ENCODE data around the gene ZNF232.
A peak's percentile ranks its signal among the peaks of the same experiment; 100 is the strongest.
"Not testable (repeated sequence)": the region's sequence is repeated elsewhere in the genome, so short reads cannot be mapped to it uniquely, and the experiment has no call there.

Gene ZNF232

GRCh38 chr17:5080591-5080990 is 31.1 kb downstream of the ZNF232 start:
- no peaks in the 10 kb centered on the region for H3K9me2 ChIP-seq (replicated peaks; ENCODE audit: insufficient read depth, low read length)
- H3K9me3 ChIP-seq (replicated peaks; ENCODE audit: insufficient read depth, low read length) = no peaks in the 10 kb centered on the region
- H2AFZ ChIP-seq (ENCODE audit: low read length) = no peak overlapping the region
- no peak for DNase-seq
- no peaks in the 10 kb centered on the region for H3K79me2 ChIP-seq (ENCODE audit: low read length)
- no peaks in the 10 kb centered on the region for H3K4me1 ChIP-seq (ENCODE audit: low read length)
- H4K20me1 ChIP-seq (ENCODE audit: insufficient read depth, low read length) = no peaks in the 10 kb centered on the region
- H3K27ac ChIP-seq (ENCODE audit: low read length) = no peak overlapping the region
- H3K4me2 ChIP-seq (ENCODE audit: low read depth, low read length) = no peak overlapping the region
- peaks cover 1% of the 10 kb centered on the region; the same call in 1 of the 2 replicates for H3K27me3 ChIP-seq (replicated peaks; ENCODE audit: insufficient read depth, low read length)
- H3F3A ChIP-seq (ENCODE audit: insufficient read depth, low read length) = no peaks in the 10 kb centered on the region
- no peak overlapping the region for H3K4me3 ChIP-seq (ENCODE audit: low read length)
- TF ChIP-seq EZH2phosphoT487 (IDR thresholded peaks at IDR 0.05; ENCODE audit: low read length) = no peak
- no peak for TF ChIP-seq CTCF (IDR thresholded peaks at IDR 0.05; ENCODE audit: low read length)
- no peak for TF ChIP-seq EZH2 (optimal IDR thresholded peaks at IDR 0.05; ENCODE audit: low read depth, low read length)
- H3K36me3 ChIP-seq (replicated peaks; ENCODE audit: insufficient read depth, low read length) = no peaks in the 10 kb centered on the region
- H3K9ac ChIP-seq (ENCODE audit: low read length) = no peak overlapping the region

GRCh38 chr17:5078106-5079028 is 33.3 kb downstream of the ZNF232 start, which contains the start of gene ZFP3:
ZFP3 (plus strand) TSS chr17:5078467; CDS start chr17:5091505, 13,038 bp downstream.
- Histone ChIP-seq H3K9me2 (replicated peaks; ENCODE audit: insufficient read depth, low read length) (no peaks in the 10 kb centered on the region), H4K20me1 (ENCODE audit: insufficient read depth, low read length) (no peaks in the 10 kb centered on the region), H3K4me1 (ENCODE audit: low read length) (no peaks in the 10 kb centered on the region), H3K4me3 (ENCODE audit: low read length) (no peak within 1 kb of the TSS), H3K36me3 (replicated peaks; ENCODE audit: insufficient read depth, low read length) (no peaks in the 10 kb centered on the region), H2AFZ (ENCODE audit: low read length) (no peak within 1 kb of the TSS), H3K9ac (ENCODE audit: low read length) (no peak within 1 kb of the TSS), H3K79me2 (ENCODE audit: low read length) (no peaks in the 10 kb centered on the region), H3K27me3 (replicated peaks; ENCODE audit: insufficient read depth, low read length) (no peaks in the 10 kb centered on the region), H3K4me2 (ENCODE audit: low read depth, low read length) (no peak within 1 kb of the TSS), H3K27ac (ENCODE audit: low read length) (no peak within 1 kb of the TSS), H3K9me3 (replicated peaks; ENCODE audit: insufficient read depth, low read length) (no peaks in the 10 kb centered on the region), H3F3A (ENCODE audit: insufficient read depth, low read length) (no peaks in the 10 kb centered on the region)
- no peak for DNase-seq
- TF ChIP-seq EZH2phosphoT487 (IDR thresholded peaks at IDR 0.05; ENCODE audit: low read length) = no peak
- no peak for TF ChIP-seq CTCF (IDR thresholded peaks at IDR 0.05; ENCODE audit: low read length)
- no peak for TF ChIP-seq EZH2 (optimal IDR thresholded peaks at IDR 0.05; ENCODE audit: low read depth, low read length)

GRCh38 chr17:5077781-5078105 is 33.9 kb downstream of the ZNF232 start:
- H3K9ac ChIP-seq (ENCODE audit: low read length) = no peak overlapping the region
- no peaks in the 10 kb centered on the region for H3K36me3 ChIP-seq (replicated peaks; ENCODE audit: insufficient read depth, low read length)
- H3K4me2 ChIP-seq (ENCODE audit: low read depth, low read length) = no peak overlapping the region
- H3K4me3 ChIP-seq (ENCODE audit: low read length) = no peak overlapping the region
- H3K4me1 ChIP-seq (ENCODE audit: low read length) = no peaks in the 10 kb centered on the region
- no peak overlapping the region for H3K27ac ChIP-seq (ENCODE audit: low read length)
- TF ChIP-seq EZH2 (optimal IDR thresholded peaks at IDR 0.05; ENCODE audit: low read depth, low read length) (no peak), CTCF (IDR thresholded peaks at IDR 0.05; ENCODE audit: low read length) (no peak), EZH2phosphoT487 (IDR thresholded peaks at IDR 0.05; ENCODE audit: low read length) (no peak)
- no peak overlapping the region for H2AFZ ChIP-seq (ENCODE audit: low read length)
- H3K27me3 ChIP-seq (replicated peaks; ENCODE audit: insufficient read depth, low read length) = no peaks in the 10 kb centered on the region
- H3K9me3 ChIP-seq (replicated peaks; ENCODE audit: insufficient read depth, low read length) = no peaks in the 10 kb centered on the region
- no peaks in the 10 kb centered on the region for H3F3A ChIP-seq (ENCODE audit: insufficient read depth, low read length)
- DNase-seq = no peak
- no peaks in the 10 kb centered on the region for H3K9me2 ChIP-seq (replicated peaks; ENCODE audit: insufficient read depth, low read length)
- H3K79me2 ChIP-seq (ENCODE audit: low read length) = no peaks in the 10 kb centered on the region
- no peaks in the 10 kb centered on the region for H4K20me1 ChIP-seq (ENCODE audit: insufficient read depth, low read length)

GRCh38 chr17:5077275-5077674 is 34.4 kb downstream of the ZNF232 start:
- not testable (repeated sequence) for H2AFZ ChIP-seq (ENCODE audit: low read length); H3K4me2 ChIP-seq (ENCODE audit: low read depth, low read length); H3K27ac ChIP-seq (ENCODE audit: low read length)

GRCh38 chr17:5075472-5075871 is 36.2 kb downstream of the ZNF232 start:
- H3K79me2 ChIP-seq (ENCODE audit: low read length); H4K20me1 ChIP-seq (ENCODE audit: insufficient read depth, low read length); H3K27ac ChIP-seq (ENCODE audit: low read length); H3K36me3 ChIP-seq (replicated peaks; ENCODE audit: insufficient read depth, low read length); H3K27me3 ChIP-seq (replicated peaks; ENCODE audit: insufficient read depth, low read length); H3F3A ChIP-seq (ENCODE audit: insufficient read depth, low read length); H3K9ac ChIP-seq (ENCODE audit: low read length); H3K4me2 ChIP-seq (ENCODE audit: low read depth, low read length); H3K4me3 ChIP-seq (ENCODE audit: low read length); DNase-seq; H3K4me1 ChIP-seq (ENCODE audit: low read length); H3K9me2 ChIP-seq (replicated peaks; ENCODE audit: insufficient read depth, low read length); H3K9me3 ChIP-seq (replicated peaks; ENCODE audit: insufficient read depth, low read length): not testable (repeated sequence)
- 0 out of 2 replicates have a peak overlapping the region, but pooled peaks have one; percentile 12 for H2AFZ ChIP-seq (ENCODE audit: low read length)

More at GRCh38 chr17:5077275-5077674, 34.4 kb downstream of the ZNF232 start:
- not testable (repeated sequence) for H4K20me1 ChIP-seq (ENCODE audit: insufficient read depth, low read length); H3K36me3 ChIP-seq (replicated peaks; ENCODE audit: insufficient read depth, low read length); H3F3A ChIP-seq (ENCODE audit: insufficient read depth, low read length); H3K27me3 ChIP-seq (replicated peaks; ENCODE audit: insufficient read depth, low read length); DNase-seq; H3K9me2 ChIP-seq (replicated peaks; ENCODE audit: insufficient read depth, low read length); H3K4me1 ChIP-seq (ENCODE audit: low read length); H3K4me3 ChIP-seq (ENCODE audit: low read length); H3K9ac ChIP-seq (ENCODE audit: low read length); H3K9me3 ChIP-seq (replicated peaks; ENCODE audit: insufficient read depth, low read length); H3K79me2 ChIP-seq (ENCODE audit: low read length)
